ENCODE measurements around the gene RUFY1.
A peak's percentile ranks its signal among the peaks of the same experiment; 100 is the strongest.
"Not testable (repeated sequence)": the region's sequence is repeated elsewhere in the genome, so short reads cannot be mapped to it uniquely, and the experiment has no call there.

RUFY1 gene

DNA sequence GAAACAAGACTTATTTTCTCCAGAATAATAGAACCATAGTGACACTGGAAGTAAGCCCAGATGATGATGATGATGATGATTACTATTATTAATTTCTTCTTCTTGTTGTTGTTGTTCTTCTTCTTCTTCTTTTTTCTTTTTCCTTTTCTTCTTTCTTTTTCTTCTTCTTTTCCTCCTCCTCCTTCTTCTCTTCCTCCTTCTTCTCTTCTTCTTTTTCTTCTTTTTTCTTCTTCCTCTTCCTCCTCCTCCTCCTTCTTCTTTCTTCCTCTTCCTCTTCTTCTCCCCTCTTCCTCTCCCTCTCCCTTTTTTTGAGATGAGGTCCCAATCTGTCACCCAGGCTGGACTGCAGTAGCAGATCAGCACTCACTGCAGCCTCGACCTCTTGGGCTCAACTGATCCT lies 40.5 kb upstream of the RUFY1 start:
- H3K27ac ChIP-seq: no peak overlapping the region

GRCh38 chr5:179512452-179513000 lies 37.8 kb upstream of the RUFY1 start:
- TF ChIP-seq, protein P1, sequence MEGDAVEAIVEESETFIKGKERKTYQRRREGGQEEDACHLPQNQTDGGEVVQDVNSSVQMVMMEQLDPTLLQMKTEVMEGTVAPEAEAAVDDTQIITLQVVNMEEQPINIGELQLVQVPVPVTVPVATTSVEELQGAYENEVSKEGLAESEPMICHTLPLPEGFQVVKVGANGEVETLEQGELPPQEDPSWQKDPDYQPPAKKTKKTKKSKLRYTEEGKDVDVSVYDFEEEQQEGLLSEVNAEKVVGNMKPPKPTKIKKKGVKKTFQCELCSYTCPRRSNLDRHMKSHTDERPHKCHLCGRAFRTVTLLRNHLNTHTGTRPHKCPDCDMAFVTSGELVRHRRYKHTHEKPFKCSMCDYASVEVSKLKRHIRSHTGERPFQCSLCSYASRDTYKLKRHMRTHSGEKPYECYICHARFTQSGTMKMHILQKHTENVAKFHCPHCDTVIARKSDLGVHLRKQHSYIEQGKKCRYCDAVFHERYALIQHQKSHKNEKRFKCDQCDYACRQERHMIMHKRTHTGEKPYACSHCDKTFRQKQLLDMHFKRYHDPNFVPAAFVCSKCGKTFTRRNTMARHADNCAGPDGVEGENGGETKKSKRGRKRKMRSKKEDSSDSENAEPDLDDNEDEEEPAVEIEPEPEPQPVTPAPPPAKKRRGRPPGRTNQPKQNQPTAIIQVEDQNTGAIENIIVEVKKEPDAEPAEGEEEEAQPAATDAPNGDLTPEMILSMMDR (conservative IDR thresholded peaks at IDR 0.05): no peak
- H3K27ac ChIP-seq: no peak overlapping the region

More for the DNA sequence above, 40.5 kb upstream of the RUFY1 start:
- TF ChIP-seq, protein P1 (conservative IDR thresholded peaks at IDR 0.05): no peak

DNA sequence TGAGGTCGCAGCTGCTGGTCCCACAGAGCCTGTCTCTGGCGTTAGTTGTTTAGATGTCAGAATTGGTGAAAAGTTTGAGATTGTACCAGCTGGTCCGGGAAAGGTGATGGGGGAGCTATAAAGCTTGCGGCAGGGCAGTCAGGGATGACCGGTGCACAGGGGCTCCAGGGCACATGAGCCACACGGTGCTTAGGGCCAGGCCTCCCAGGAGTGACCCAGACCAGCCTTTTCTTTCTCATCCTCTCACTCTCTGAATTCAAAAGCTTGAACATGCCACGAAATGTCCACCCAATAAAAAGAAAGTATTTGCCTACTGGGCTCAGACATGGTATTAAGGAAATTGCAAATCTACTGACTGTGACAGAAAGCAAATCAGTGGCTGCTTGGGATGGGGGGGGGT lies 34.9 kb upstream of the RUFY1 start:
- not testable (repeated sequence) for H3K27ac ChIP-seq

DNA sequence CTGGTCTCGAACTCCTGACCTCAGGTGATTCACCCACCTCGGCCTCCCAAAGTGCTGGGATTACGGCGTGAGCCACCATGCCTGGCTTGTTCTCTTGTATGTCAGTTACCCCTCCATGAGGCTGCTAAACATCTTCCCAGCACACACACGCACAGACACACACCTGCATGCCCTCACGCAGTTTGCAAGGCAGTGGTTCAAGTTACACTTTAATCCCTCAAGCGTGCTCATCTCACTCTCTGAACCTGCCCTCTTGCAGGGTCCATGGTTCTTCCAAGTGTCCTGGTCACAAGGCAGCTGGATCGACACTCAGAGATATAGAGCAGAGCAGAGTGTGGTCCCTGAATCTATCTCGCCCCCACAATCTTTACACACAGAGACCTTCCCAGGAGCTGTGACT lies 34.1 kb upstream of the RUFY1 start:
- TF ChIP-seq, protein P1 (conservative IDR thresholded peaks at IDR 0.05): no peak
- H3K27ac ChIP-seq: no peak overlapping the region

GRCh38 chr5:179517746-179518145 lies 32.6 kb upstream of the RUFY1 start:
- not testable (repeated sequence) for H3K27ac ChIP-seq

DNA sequence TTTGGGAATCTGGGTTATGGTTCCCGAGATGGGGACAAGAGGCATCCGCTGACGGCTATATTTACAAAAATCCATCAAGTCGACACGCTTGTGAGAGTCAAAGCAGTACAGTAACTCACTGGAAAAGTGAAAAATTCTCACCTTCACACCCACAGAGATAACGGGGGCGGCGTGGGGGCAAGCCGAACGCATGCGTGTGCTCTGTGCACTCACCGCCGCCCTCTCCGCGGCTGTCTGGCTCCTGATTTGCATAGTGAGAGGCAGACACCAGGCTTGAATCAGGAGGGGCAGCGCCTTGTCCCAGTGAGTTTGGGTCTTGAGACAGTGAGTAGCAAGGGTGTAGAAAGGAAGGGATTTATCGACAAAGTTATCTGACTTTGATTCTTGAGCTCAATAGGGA lies 32.0 kb upstream of the RUFY1 start:
- not testable (repeated sequence) for H3K27ac ChIP-seq

DNA sequence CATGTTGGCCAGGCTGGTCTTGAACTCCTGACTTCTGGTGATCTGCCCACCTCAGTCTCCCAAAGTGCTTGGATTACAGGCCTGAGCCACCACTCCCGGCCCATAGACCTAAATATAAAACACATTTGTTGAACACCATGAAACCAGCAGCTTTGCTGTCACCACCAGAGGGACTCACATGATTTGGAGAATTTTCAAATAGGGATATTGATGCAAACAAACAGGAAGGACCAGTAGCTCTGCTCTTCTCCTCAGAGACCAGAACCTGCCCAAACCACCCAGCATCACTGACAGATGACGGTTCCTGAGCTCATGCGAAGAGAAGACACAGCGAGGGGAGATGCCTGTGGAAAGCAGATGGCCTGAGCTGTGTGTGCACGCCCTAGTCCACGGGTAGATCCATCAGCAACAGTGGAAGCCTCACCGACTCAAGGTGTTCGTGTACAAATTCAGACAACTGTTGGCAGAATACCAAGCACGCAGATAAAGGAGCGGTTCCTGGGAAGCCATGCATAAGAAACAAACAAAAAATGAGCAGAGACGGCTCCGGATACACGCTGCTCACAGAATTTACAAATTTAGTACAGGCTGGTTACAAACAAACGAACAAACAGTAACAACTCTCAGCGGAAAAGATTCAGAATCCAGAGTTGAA lies 30.8 kb upstream of the RUFY1 start:
- H3K27ac ChIP-seq: peak overlapping the region; percentile 78
- TF ChIP-seq, protein P1 (conservative IDR thresholded peaks at IDR 0.05): peak; percentile 49

GRCh38 chr5:179522107-179522506 lies 28.2 kb upstream of the RUFY1 start:
- not testable (repeated sequence) for H3K27ac ChIP-seq

- TF ChIP-seq, protein P1 (conservative IDR thresholded peaks at IDR 0.05): no peak
- no peak overlapping the region for H3K27ac ChIP-seq
These were observed 23.4 kb upstream of the RUFY1 start for GRCh38 chr5:179526978-179527377.
